ENCODE measurements around the gene SLC44A1. TPM values are rescaled to one million over a fixed set of nuclear protein-coding genes. Genes with fewer than 3 reads are reported as not detected.

The SLC44A1 gene
- total RNA-seq, 1 donor from 2014 or later, result 16.5 TPM

- TF ChIP-seq CTCF (IDR thresholded peaks at IDR 0.05; ENCODE audit: insufficient read depth, low read length, poor library complexity, severe bottlenecking), result no peak
- H3K4me3 ChIP-seq (ENCODE audit: low read depth, low read length), result no peak overlapping the region
- no peaks in the 10 kb centered on the region for H3K27me3 ChIP-seq (ENCODE audit: control insufficient read depth, insufficient read depth, low read length)
- no peak for DNase-seq (ENCODE audit: low read depth)
- no peaks in the 10 kb centered on the region for H3K36me3 ChIP-seq (ENCODE audit: control insufficient read depth, insufficient read depth, low read length)
Observed at GRCh38 chr9:105257809-105258208, 13.4 kb downstream of the SLC44A1 start.

- no peak for DNase-seq (ENCODE audit: low read depth)
- no peak for TF ChIP-seq CTCF (IDR thresholded peaks at IDR 0.05; ENCODE audit: insufficient read depth, low read length, poor library complexity, severe bottlenecking)
- no peaks in the 10 kb centered on the region for H3K36me3 ChIP-seq (ENCODE audit: control insufficient read depth, insufficient read depth, low read length)
- H3K27me3 ChIP-seq (ENCODE audit: control insufficient read depth, insufficient read depth, low read length), result no peaks in the 10 kb centered on the region
- H3K4me3 ChIP-seq (ENCODE audit: low read depth, low read length), result no peak overlapping the region
Observed at GRCh38 chr9:105258225-105258737, 13.8 kb downstream of the SLC44A1 start.

- Histone ChIP-seq H3K27me3 (ENCODE audit: control insufficient read depth, insufficient read depth, low read length) (no peaks in the 10 kb centered on the region), H3K4me3 (ENCODE audit: low read depth, low read length) (no peak overlapping the region), H3K36me3 (ENCODE audit: control insufficient read depth, insufficient read depth, low read length) (no peaks in the 10 kb centered on the region)
- TF ChIP-seq CTCF (IDR thresholded peaks at IDR 0.05; ENCODE audit: insufficient read depth, low read length, poor library complexity, severe bottlenecking), result no peak
- no peak for DNase-seq (ENCODE audit: low read depth)
Observed at GRCh38 chr9:105259274-105259673, 14.8 kb downstream of the SLC44A1 start.

- no peak for TF ChIP-seq CTCF (IDR thresholded peaks at IDR 0.05; ENCODE audit: insufficient read depth, low read length, poor library complexity, severe bottlenecking)
- H3K27me3 ChIP-seq (ENCODE audit: control insufficient read depth, insufficient read depth, low read length), result no peaks in the 10 kb centered on the region
- no peak for DNase-seq (ENCODE audit: low read depth)
- H3K36me3 ChIP-seq (ENCODE audit: control insufficient read depth, insufficient read depth, low read length), result no peaks in the 10 kb centered on the region
- H3K4me3 ChIP-seq (ENCODE audit: low read depth, low read length), result no peak overlapping the region
Observed at GRCh38 chr9:105259731-105260612, 15.5 kb downstream of the SLC44A1 start.

GRCh38 chr9:105262497-105262896 lies 18.0 kb downstream of the SLC44A1 start:
- no peak for DNase-seq (ENCODE audit: low read depth)
- no peak for TF ChIP-seq CTCF (IDR thresholded peaks at IDR 0.05; ENCODE audit: insufficient read depth, low read length, poor library complexity, severe bottlenecking)
- Histone ChIP-seq H3K36me3 (ENCODE audit: control insufficient read depth, insufficient read depth, low read length) (no peaks in the 10 kb centered on the region), H3K4me3 (ENCODE audit: low read depth, low read length) (no peak overlapping the region), H3K27me3 (ENCODE audit: control insufficient read depth, insufficient read depth, low read length) (no peaks in the 10 kb centered on the region)
